Epithelial cell of esophagus (primary cell): ENCODE measurements around the gene MVP.

ENCODE experiments used
- DNase-seq: peaks from one replicate; pipeline ENCODE4 v3.0.0; 2010; ENCODE audit warnings: low read depth
- H3K4me3 ChIP-seq: 2 replicates; pipeline ENCODE4 v1.5.1; 2011; ENCODE audit warnings: mild to moderate bottlenecking, low read length, control low read depth
- CTCF ChIP-seq: IDR thresholded peaks from 2 replicates; pipeline ENCODE4 v1.5.1; 2011; ENCODE audit warnings: low read depth, mild to moderate bottlenecking, low read length, control low read depth, inconsistent platforms; ENCODE audit not compliant: insufficient read depth; ENCODE audit errors: missing control alignments

The MVP gene

GRCh38 chr16:29891525-29892457 is 71.5 kb downstream of the MVP start:
- no peak overlapping the region for H3K4me3 ChIP-seq
- no peak for TF ChIP-seq CTCF
- no peak for DNase-seq

- no peak for DNase-seq
- H3K4me3 ChIP-seq, result no peak overlapping the region
- no peak for TF ChIP-seq CTCF
Measured at GRCh38 chr16:29892458-29892813, 72.2 kb downstream of the MVP start.

- DNase-seq, result no peak
- H3K4me3 ChIP-seq, result no peak overlapping the region
- TF ChIP-seq CTCF, result no peak
Measured at GRCh38 chr16:29893553-29893952, 73.3 kb downstream of the MVP start.

- no peak for TF ChIP-seq CTCF
- no peak overlapping the region for H3K4me3 ChIP-seq
- no peak for DNase-seq
Measured at GRCh38 chr16:29894352-29894751, 74.1 kb downstream of the MVP start.

- TF ChIP-seq CTCF, result no peak
Measured at GRCh38 chr16:29896841-29897240, 76.6 kb downstream of the MVP start.

GRCh38 chr16:29897333-29897732 is 77.1 kb downstream of the MVP start:
- no peak for TF ChIP-seq CTCF
- DNase-seq, result no peak
- no peak overlapping the region for H3K4me3 ChIP-seq

More at GRCh38 chr16:29896841-29897240, 76.6 kb downstream of the MVP start:
- DNase-seq, result no peak
- H3K4me3 ChIP-seq, result no peak overlapping the region
